ENCODE measurements around the gene ARMCX4.

- TF ChIP-seq CTCF (IDR thresholded peaks at IDR 0.05): no peak
- TF ChIP-seq POLR2A (IDR thresholded peaks at IDR 0.05): no peak
Measured at GRCh38 chrX:101450961-101451360, 34.3 kb upstream of the ARMCX4 start.
